H9 (cell line): Measurements from ENCODE around the gene DCPS. TPM values are rescaled to one million over a fixed set of nuclear protein-coding genes. Genes with fewer than 3 reads are reported as not detected.

Experiments
- DNase-seq: peaks from one replicate; pipeline ENCODE4 v3.0.0-alpha.2; 2017
- H2AFZ ChIP-seq: one replicate; pipeline ENCODE4 v1.6.1; 2013; ENCODE audit warnings: mild to moderate bottlenecking, low read length, control low read depth, moderate library complexity
- H2AK5ac ChIP-seq: 2 replicates; pipeline ENCODE4 v1.6.1; 2013; ENCODE audit warnings: low read length, control low read depth, mixed read lengths; ENCODE audit not compliant: insufficient read length
- H2BK120ac ChIP-seq: one replicate; pipeline ENCODE4 v1.6.1; 2013; ENCODE audit warnings: low read depth, mild to moderate bottlenecking, low read length, control low read depth, inconsistent platforms; ENCODE audit not compliant: poor library complexity, severe bottlenecking
- H2BK12ac ChIP-seq: 2 replicates; pipeline ENCODE4 v1.6.1; 2013; ENCODE audit warnings: low read length, control low read depth, mixed read lengths, low read depth; ENCODE audit not compliant: insufficient read length
- H2BK15ac ChIP-seq: 2 replicates; pipeline ENCODE4 v1.6.1; 2013; ENCODE audit warnings: low read depth, low read length, control low read depth
- H2BK20ac ChIP-seq: one replicate; pipeline ENCODE4 v1.6.1; 2013; ENCODE audit warnings: low read depth, mild to moderate bottlenecking, low read length, control low read depth, inconsistent platforms; ENCODE audit not compliant: poor library complexity, severe bottlenecking
- H2BK5ac ChIP-seq: 2 replicates; pipeline ENCODE4 v1.6.1; 2013; ENCODE audit warnings: low read length, control low read depth, mixed read lengths; ENCODE audit not compliant: insufficient read length
- H3K14ac ChIP-seq: 2 replicates; pipeline ENCODE4 v1.6.1; 2013; ENCODE audit warnings: low read length, control low read depth; ENCODE audit not compliant: insufficient read depth
- H3K18ac ChIP-seq: 2 replicates; pipeline ENCODE4 v1.6.1; 2013; ENCODE audit warnings: low read depth, mild to moderate bottlenecking, mixed read lengths, low read length, control low read depth; ENCODE audit not compliant: insufficient read length
- H3K23ac ChIP-seq: 2 replicates; pipeline ENCODE4 v1.6.1; 2013; ENCODE audit warnings: low read length, control low read depth, mixed read lengths, low read depth; ENCODE audit not compliant: insufficient read length
- H3K23me2 ChIP-seq: 2 replicates; pipeline ENCODE4 v1.6.1; 2013; ENCODE audit warnings: low read depth, mild to moderate bottlenecking, mixed read lengths, low read length, control low read depth; ENCODE audit not compliant: insufficient read length, poor library complexity, severe bottlenecking
- H3K27ac ChIP-seq: 2 replicates; pipeline ENCODE4 v1.5.1; 2013; ENCODE audit warnings: low read length, control low read depth, mixed read lengths, low read depth; ENCODE audit not compliant: insufficient read length
- H3K27me3 ChIP-seq: 2 replicates; pipeline ENCODE4 v1.6.1; 2013; ENCODE audit warnings: low read length, control low read depth, inconsistent platforms; ENCODE audit not compliant: insufficient read depth
- H3K4ac ChIP-seq: 2 replicates; pipeline ENCODE4 v1.6.1; 2013; ENCODE audit warnings: low read depth, mild to moderate bottlenecking, control low read depth, inconsistent platforms, low read length, moderate library complexity
- H3K4me1 ChIP-seq: 2 replicates; pipeline ENCODE4 v1.6.1; 2013; ENCODE audit warnings: low read length, control low read depth, inconsistent platforms; ENCODE audit not compliant: insufficient read depth
- H3K4me2 ChIP-seq: 2 replicates; pipeline ENCODE4 v1.6.1; 2013; ENCODE audit warnings: low read length, control low read depth, mixed read lengths; ENCODE audit not compliant: insufficient read length, insufficient read depth
- H3K56ac ChIP-seq: 2 replicates; pipeline ENCODE4 v1.6.1; 2013; ENCODE audit warnings: low read depth, mild to moderate bottlenecking, mixed read lengths, low read length, control low read depth; ENCODE audit not compliant: insufficient read length
- H3K79me1 ChIP-seq: 2 replicates; pipeline ENCODE4 v1.6.1; 2013; ENCODE audit warnings: low read depth, mild to moderate bottlenecking, moderate library complexity, low read length, control low read depth, inconsistent platforms; ENCODE audit not compliant: insufficient read depth, poor library complexity, severe bottlenecking
- H3K79me2 ChIP-seq: 2 replicates; pipeline ENCODE4 v1.6.1; 2013; ENCODE audit warnings: low read length, control low read depth, inconsistent platforms; ENCODE audit not compliant: insufficient read depth
- H3K9ac ChIP-seq: 2 replicates; pipeline ENCODE4 v1.6.1; 2013; ENCODE audit warnings: low read length, control low read depth, mixed read lengths; ENCODE audit not compliant: insufficient read length; ENCODE audit errors: extremely low read depth
- H3K9me3 ChIP-seq: one replicate; pipeline ENCODE4 v1.6.1; 2013; ENCODE audit warnings: low read depth, low read length, inconsistent platforms; ENCODE audit not compliant: control insufficient read depth
- H3T11ph ChIP-seq: one replicate; pipeline ENCODE4 v1.6.1; 2013; ENCODE audit warnings: mild to moderate bottlenecking, low read length, control low read depth, inconsistent platforms
- H4K20me1 ChIP-seq: one replicate; pipeline ENCODE4 v1.6.1; 2013; ENCODE audit not compliant: control insufficient read depth, insufficient read length, insufficient read depth
- H4K5ac ChIP-seq: 2 replicates; pipeline ENCODE4 v1.6.1; 2013; ENCODE audit warnings: low read depth, mild to moderate bottlenecking, mixed read lengths, low read length, control low read depth; ENCODE audit not compliant: insufficient read length
- H4K8ac ChIP-seq: replicated peaks from 2 replicates; pipeline ENCODE4 v1.6.1; 2013; ENCODE audit warnings: low read length, control low read depth, mixed read lengths, low read depth; ENCODE audit not compliant: insufficient read length
- H4K91ac ChIP-seq: 2 replicates; pipeline ENCODE4 v1.6.1; 2013; ENCODE audit warnings: low read depth, mild to moderate bottlenecking, moderate library complexity, mixed read lengths, low read length, control low read depth; ENCODE audit not compliant: insufficient read length
- H3K27ac Mint-ChIP-seq, 3 experiments: 2 replicates in 2 of 3; 3 replicates in 1 of 3; pipeline ENCODE4 v1.8.0; 2020 to 2021; ENCODE audit warnings: mixed read lengths in 3 of 3, mild to moderate bottlenecking in 1 of 3, moderate library complexity in 1 of 3
- H3K27me3 Mint-ChIP-seq: 2 replicates; pipeline ENCODE4 v1.8.0; 2021; ENCODE audit warnings: low read depth, mild to moderate bottlenecking, moderate library complexity, mixed read lengths
- H3K36me3 Mint-ChIP-seq, 3 experiments: 2 replicates in 2 of 3; 3 replicates in 1 of 3; pipeline ENCODE4 v1.8.0; 2020 to 2021; ENCODE audit warnings: low read depth in 3 of 3, mixed read lengths in 3 of 3; ENCODE audit not compliant: insufficient read depth in 1 of 3
- H3K4me1 Mint-ChIP-seq, 2 experiments: 2 replicates each; pipeline ENCODE4 v1.8.0; 2020; ENCODE audit warnings: mixed read lengths in 2 of 2
- H3K4me3 Mint-ChIP-seq, 2 experiments: 2 replicates in 1 of 2; 3 replicates in 1 of 2; pipeline ENCODE4 v1.8.0; 2020 to 2021; ENCODE audit warnings: mild to moderate bottlenecking in 2 of 2, mixed read lengths in 2 of 2, moderate library complexity in 1 of 2
- H3K9me3 Mint-ChIP-seq, 2 experiments: 2 replicates in 1 of 2; 3 replicates in 1 of 2; pipeline ENCODE4 v1.8.0; 2020; ENCODE audit warnings: mild to moderate bottlenecking in 2 of 2, mixed read lengths in 2 of 2, moderate library complexity in 1 of 2
- WGBS: extraction: QIAGEN DNeasy Blood & Tissue Kit; methylation state at CpG from one replicate; pipeline ENCODE4 v1.1.7; 2013; ENCODE audit warnings: missing lambda C conversion rate, low lambda C conversion rate, mixed read lengths; ENCODE audit not compliant: insufficient read length; ENCODE audit errors: extremely low coverage; 5-methylcytosine and 5-hydroxymethylcytosine counted together
- total RNA-seq: library from RNA; stranded (reverse); gene quantifications from 2 replicates; pipeline ENCODE4 v1.2.1, GENCODE V29; 2021
- TF ChIP-seq, protein P1 (sequence below): fragments of 200-600 bp; sonication (generic); conservative IDR thresholded peaks from 3 replicates; pipeline ENCODE4 v1.8.0; 2021; ENCODE audit warnings: antibody characterized with exemption, mild to moderate bottlenecking

Gene DCPS
- total RNA-seq, 1 experiment from 2014 or later: 27.7 TPM

DNA sequence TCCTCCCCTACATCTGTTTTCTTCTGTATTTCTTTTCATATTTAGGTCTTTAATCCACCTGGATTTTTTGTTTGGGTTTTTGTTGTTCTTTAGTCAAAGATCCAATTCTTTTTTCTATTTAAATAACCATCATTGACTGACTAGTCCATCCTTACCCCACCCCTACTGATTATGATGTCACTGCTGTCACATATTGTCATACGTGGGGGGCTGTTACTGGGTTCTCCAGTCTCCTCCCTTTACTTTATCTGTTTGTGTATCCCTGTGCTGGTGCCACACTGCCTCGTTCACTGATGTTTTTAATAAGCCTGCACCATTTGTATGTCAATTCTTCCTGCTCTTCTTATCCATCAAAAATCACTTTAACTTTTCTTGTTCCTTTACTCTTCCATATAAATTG lies 6.9 kb upstream of the DCPS start:
- Histone ChIP-seq H2BK120ac (no peak overlapping the region), H3K27ac (no peak overlapping the region), H4K91ac (no peak overlapping the region), H3K56ac (no peak overlapping the region), H4K20me1 (no peaks in the 10 kb centered on the region), H3K27me3 (no peaks in the 10 kb centered on the region), H2AFZ (no peak overlapping the region), H2BK12ac (no peak overlapping the region), H3K9ac (no peak overlapping the region), H3K79me1 (no peaks in the 10 kb centered on the region), H3K79me2 (no peaks in the 10 kb centered on the region), H3K18ac (no peak overlapping the region), H3K4me2 (no peak overlapping the region), H4K5ac (no peak overlapping the region), H2BK5ac (no peak overlapping the region), H2AK5ac (no peak overlapping the region), H3T11ph (no peak overlapping the region), H3K14ac (no peak overlapping the region), H3K4me1 (no peaks in the 10 kb centered on the region), H3K4ac (no peak overlapping the region), H3K23ac (no peak overlapping the region), H2BK20ac (no peak overlapping the region), H2BK15ac (no peak overlapping the region), H3K9me3 (no peaks in the 10 kb centered on the region), H4K8ac (no peak overlapping the region), H3K23me2 (no peaks in the 10 kb centered on the region)
- peaks cover 8 to 47% (median 11%) of the 10 kb centered on the region in 3 experiments; a peak in 5 of 7 replicates for H3K36me3 Mint-ChIP-seq
- H3K4me1 Mint-ChIP-seq: no peaks in the 10 kb centered on the region
- H3K27me3 Mint-ChIP-seq: no peaks in the 10 kb centered on the region
- TF ChIP-seq, protein P1, sequence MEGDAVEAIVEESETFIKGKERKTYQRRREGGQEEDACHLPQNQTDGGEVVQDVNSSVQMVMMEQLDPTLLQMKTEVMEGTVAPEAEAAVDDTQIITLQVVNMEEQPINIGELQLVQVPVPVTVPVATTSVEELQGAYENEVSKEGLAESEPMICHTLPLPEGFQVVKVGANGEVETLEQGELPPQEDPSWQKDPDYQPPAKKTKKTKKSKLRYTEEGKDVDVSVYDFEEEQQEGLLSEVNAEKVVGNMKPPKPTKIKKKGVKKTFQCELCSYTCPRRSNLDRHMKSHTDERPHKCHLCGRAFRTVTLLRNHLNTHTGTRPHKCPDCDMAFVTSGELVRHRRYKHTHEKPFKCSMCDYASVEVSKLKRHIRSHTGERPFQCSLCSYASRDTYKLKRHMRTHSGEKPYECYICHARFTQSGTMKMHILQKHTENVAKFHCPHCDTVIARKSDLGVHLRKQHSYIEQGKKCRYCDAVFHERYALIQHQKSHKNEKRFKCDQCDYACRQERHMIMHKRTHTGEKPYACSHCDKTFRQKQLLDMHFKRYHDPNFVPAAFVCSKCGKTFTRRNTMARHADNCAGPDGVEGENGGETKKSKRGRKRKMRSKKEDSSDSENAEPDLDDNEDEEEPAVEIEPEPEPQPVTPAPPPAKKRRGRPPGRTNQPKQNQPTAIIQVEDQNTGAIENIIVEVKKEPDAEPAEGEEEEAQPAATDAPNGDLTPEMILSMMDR: no peak
- H3K27ac Mint-ChIP-seq: no peak overlapping the region
- DNase-seq: no peak
- no CpG with 5 or more reads among the region's 2 CpGs for WGBS
- H3K4me3 Mint-ChIP-seq: no peak overlapping the region
- H3K9me3 Mint-ChIP-seq: no peaks in the 10 kb centered on the region
